KOPT-K1 (cell line): Measurements from ENCODE around the gene LOXL3.

Experiments used
- H3K27ac ChIP-seq: fragments of 200-600 bp; sonication (generic); 2 replicates; pipeline ENCODE4 v1.5.1; 2016; ENCODE audit warnings: antibody characterized with exemption, mild to moderate bottlenecking, low read depth, low read length; ENCODE audit not compliant: poor library complexity, severe bottlenecking
- H3K36me3 ChIP-seq: fragments of 200-600 bp; sonication (generic); 2 replicates; pipeline ENCODE4 v1.5.1; 2017; ENCODE audit warnings: antibody characterized with exemption, mild to moderate bottlenecking, low read length, moderate library complexity; ENCODE audit not compliant: insufficient read depth
- H3K9me3 ChIP-seq: fragments of 200-600 bp; sonication (generic); 2 replicates; pipeline ENCODE4 v1.5.1; 2017; ENCODE audit warnings: antibody characterized with exemption, low read length, mild to moderate bottlenecking; ENCODE audit not compliant: insufficient read depth, poor library complexity, severe bottlenecking

LOXL3 gene

DNA sequence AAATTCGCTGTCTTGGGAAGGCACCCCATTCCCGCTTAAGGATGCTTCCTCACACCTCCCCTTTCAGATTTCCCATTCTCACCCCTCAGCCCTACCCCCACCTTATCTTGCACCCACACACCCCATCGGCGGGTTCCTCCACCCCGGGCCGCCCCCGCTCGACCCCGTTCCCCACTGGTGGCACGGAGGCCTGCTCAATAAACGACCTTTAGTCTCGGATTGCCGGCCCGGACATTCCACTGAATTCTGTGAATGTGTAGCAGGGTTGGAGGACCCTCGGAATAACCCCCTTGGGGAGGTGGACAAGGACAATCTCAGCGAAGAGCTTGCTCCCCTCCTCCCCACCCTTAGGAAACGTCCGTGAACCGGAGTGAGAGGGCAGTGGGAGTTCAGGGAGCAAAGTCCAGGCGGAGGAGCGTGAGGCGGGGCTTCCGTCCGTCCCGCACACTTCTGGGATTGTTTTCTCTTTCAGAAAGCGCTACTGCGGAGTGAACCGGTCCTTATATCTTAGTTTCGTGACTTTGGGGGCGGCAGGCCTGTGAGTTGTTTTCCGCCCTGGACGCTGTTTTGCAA lies 51.5 kb downstream of the LOXL3 start:
- no peaks in the 10 kb centered on the region for H3K9me3 ChIP-seq
- H3K27ac ChIP-seq = no peak overlapping the region
- peaks cover 21% of the 10 kb centered on the region; the same call in 1 of the 2 replicates for H3K36me3 ChIP-seq

GRCh38 chr2:74501335-74502071 lies 52.2 kb downstream of the LOXL3 start:
- Histone ChIP-seq H3K9me3 (no peaks in the 10 kb centered on the region), H3K27ac (no peak overlapping the region), H3K36me3 (peaks cover 21% of the 10 kb centered on the region; the same call in 1 of the 2 replicates)

GRCh38 chr2:74500578-74500946 lies 53.2 kb downstream of the LOXL3 start:
- H3K27ac ChIP-seq = no peak overlapping the region
- peaks cover 15% of the 10 kb centered on the region; the same call in 1 of the 2 replicates for H3K36me3 ChIP-seq
- no peaks in the 10 kb centered on the region for H3K9me3 ChIP-seq

DNA sequence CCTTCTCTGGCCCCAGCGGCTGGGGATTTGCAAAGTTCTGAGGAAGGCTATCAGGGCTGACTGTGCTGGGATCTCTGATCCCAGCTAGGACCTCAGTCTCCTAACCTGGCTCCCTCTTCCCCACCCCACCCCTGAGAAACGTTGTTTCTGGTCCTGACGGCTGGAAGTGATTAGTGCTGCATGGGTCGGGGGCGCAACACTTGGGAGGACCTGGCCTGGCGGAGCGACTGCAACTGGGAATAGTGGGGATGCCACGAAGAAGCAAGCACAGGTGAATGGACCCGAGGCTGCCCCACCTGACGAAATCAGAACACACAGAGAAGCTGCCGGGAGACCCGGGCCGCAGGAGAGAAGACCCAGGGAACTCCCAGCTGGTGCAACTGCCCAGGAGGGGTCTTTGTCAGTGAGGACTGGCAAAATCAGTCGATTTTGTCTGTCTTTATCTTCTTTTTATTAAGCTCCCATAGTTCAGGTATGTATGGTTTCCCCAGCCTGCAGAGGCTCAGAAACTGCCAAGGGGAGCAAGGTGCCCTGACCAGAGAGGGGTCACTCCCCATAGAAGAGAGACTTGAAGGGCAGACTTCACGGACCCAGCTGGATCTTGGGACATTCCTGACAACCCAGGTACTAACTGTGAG lies 53.7 kb downstream of the LOXL3 start:
- no peak overlapping the region for H3K27ac ChIP-seq
- peaks cover 10% of the 10 kb centered on the region; the same call in 1 of the 2 replicates for H3K36me3 ChIP-seq
- no peaks in the 10 kb centered on the region for H3K9me3 ChIP-seq

GRCh38 chr2:74499267-74499939 lies 54.3 kb downstream of the LOXL3 start, which contains the start of gene LBX2:
Gene LBX2 (minus strand): TSS chr2:74499603. CDS start chr2:74499537, 66 bp downstream.
- Histone ChIP-seq H3K36me3 (peaks cover 3% of the 10 kb centered on the region; the same call in 1 of the 2 replicates), H3K9me3 (no peaks in the 10 kb centered on the region), H3K27ac (no peak within 1 kb of the TSS)

DNA sequence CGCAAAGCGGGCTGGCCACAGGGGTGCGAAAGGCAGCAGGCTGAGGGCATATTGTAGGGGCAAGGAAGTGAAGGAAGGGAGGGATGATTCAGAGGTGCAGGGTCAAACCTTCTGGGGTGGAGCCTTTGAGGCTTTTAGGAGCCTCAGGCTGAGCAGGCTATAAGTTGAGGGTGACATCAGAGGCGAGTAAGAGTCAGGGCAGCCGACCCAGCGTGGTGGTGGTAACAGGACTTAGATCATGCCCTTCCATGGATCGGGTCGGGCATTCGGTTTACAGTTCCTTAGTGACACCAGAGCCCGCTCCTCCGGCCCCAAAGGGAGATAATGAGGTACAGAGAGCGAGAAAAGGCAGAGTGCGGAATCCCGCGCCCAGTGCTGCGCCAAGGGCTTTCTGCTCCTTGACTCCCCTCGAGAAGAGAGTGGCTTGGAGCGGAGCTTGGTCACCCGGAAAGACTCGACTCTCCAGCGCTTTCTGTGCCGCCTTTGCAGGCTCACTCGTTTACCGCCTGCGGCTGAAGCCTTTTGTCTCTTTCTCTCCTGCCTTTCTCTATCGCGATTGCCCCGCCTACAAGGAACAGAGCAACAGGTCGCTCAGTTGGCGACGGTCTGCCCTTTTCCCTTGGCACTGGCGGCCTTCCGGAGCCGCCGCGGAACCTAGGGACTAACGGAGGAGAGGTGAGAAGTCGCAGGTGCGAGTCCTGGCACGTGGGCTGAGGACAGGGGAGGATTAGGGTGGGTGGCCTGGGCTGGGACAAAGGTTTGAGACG lies 55.1 kb downstream of the LOXL3 start:
- H3K36me3 ChIP-seq = peaks cover 7% of the 10 kb centered on the region
- no peak overlapping the region for H3K27ac ChIP-seq
- no peaks in the 10 kb centered on the region for H3K9me3 ChIP-seq

DNA sequence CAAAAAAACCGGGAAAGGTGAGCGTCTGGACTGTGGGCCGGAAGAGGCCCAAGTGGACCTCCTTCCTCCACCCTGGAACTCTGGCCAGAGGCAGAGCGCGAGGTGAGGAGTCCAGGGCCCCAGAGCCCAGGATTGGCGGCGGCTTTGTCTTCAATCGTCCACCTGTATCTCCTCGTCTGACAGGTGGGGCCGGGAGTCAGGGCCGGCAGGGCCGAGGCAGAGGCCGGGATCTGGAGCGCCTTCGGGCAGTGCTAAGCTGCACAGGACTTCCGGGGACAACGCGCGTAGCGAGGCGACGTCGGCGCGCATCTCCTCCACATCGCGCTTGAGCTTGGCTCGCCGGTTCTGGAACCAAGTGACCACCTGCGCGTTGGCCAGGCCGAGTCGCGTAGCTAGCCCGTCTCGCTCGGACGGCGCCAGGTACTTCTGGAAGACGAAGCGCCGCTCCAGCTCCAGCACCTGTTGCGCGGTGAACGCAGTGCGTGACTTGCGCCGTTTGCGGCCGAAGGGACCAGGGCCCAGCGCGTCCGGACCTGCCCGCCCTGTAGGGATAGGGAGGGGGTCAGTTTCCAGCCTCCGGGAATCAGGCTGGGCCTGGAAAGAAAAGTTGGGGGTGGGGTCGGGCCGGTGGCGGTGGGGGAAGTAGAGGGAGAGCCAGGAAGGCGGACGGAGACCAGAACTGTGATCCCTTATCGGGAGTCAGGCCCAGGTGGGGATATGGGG lies 55.8 kb downstream of the LOXL3 start:
- Histone ChIP-seq H3K9me3 (no peaks in the 10 kb centered on the region), H3K27ac (no peak overlapping the region), H3K36me3 (peaks cover 15% of the 10 kb centered on the region)

- Histone ChIP-seq H3K9me3 (no peaks in the 10 kb centered on the region), H3K36me3 (peaks cover 22% of the 10 kb centered on the region), H3K27ac (no peak overlapping the region)
These were observed 56.6 kb downstream of the LOXL3 start for GRCh38 chr2:74496997-74497776.

- Histone ChIP-seq H3K36me3 (peaks cover 40% of the 10 kb centered on the region), H3K9me3 (no peaks in the 10 kb centered on the region), H3K27ac (no peak overlapping the region)
These were observed 58.3 kb downstream of the LOXL3 start for GRCh38 chr2:74495440-74495839.

DNA sequence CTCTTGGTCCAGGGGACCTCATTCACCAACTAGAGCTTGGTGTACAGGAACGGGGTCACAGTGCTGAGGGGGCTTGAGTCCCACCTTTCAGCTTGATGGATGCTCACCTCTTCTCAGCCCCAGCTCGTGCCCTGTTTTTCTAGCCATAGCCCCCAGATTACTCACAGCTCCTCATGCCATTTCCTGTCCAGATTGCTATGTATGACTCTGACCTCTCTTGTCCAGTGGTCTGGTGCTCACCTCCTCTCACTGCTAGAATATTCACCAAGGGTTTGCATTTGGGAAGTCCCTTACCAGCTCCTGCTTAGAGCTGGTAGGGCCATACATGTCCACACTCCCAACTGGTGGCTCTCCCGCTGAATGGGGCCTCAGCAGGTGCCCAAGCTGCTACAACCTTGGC lies 60.2 kb downstream of the LOXL3 start:
- H3K27ac ChIP-seq = no peak overlapping the region
- H3K36me3 ChIP-seq = peaks cover 59% of the 10 kb centered on the region
- H3K9me3 ChIP-seq = no peaks in the 10 kb centered on the region

DNA sequence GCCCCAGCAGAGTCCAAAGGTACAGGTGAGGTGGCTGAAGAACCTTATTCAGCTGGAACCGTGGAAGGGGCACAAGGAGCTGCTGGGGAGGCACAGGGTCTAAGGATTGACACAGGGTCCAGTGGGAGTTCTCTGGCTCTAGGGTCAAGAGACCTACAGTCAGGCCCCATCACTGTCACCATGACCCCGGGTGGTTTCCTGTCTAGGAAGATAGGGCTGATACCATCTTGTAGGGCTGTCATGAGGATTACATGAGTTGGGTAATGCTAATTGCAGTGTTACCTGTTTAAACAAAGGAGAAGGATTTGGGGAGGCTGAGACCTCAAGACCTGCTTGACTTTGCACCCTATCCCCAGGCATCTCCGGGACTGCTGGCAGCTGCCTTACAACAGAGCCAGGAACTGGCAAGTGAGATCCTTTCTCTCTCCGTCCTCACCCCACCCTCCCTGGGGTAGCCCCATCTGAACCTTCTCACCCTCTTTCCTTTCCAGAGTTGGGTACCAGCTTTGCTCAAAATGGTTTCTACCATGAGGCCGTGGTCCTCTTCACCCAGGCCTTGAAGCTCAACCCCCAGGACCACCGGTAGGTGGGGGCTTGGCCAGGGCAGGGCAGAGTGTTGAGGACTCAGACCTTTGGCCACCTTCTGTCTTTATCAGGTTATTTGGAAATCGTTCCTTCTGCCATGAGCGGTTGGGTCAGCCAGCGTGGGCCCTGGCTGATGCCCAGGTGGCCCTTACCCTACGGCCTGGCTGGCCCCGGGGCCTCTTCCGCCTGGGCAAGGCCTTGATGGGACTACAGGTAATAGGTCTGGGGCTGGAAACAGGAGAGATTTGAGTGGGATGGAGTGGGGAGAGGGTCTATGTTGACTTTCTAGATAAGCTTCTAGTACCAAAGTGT lies 61.8 kb downstream of the LOXL3 start:
- Histone ChIP-seq H3K9me3 (no peaks in the 10 kb centered on the region), H3K27ac (no peak overlapping the region), H3K36me3 (peaks cover 72% of the 10 kb centered on the region)

GRCh38 chr2:74489906-74490305 lies 63.8 kb downstream of the LOXL3 start:
- Histone ChIP-seq H3K9me3 (no peaks in the 10 kb centered on the region), H3K27ac (no peak overlapping the region), H3K36me3 (peaks cover 90% of the 10 kb centered on the region)
